GM21529 (cell line): ENCODE results near the gene AKIP1.
"Not testable (repeated sequence)": the region's sequence is repeated elsewhere in the genome, so short reads cannot be mapped to it uniquely, and the experiment has no call there.

Experiments used
- ATAC-seq: cut with Tn5 transposase; IDR thresholded peaks from one replicate; pipeline ENCODE4 v1.9.1; 2021; ENCODE audit not compliant: unreplicated experiment

The AKIP1 gene

GRCh38 chr11:8911029-8911823, at the start of gene AKIP1:
Gene AKIP1 (plus strand): TSS chr11:8911189. CDS start chr11:8911450, 261 bp downstream.
- ATAC-seq, result peak; percentile 80

- ATAC-seq, result no peak
Measured at GRCh38 chr11:8863838-8864237, 47.2 kb upstream of the AKIP1 start.

GRCh38 chr11:8865304-8865703, 45.7 kb upstream of the AKIP1 start:
- ATAC-seq, result no peak

- no peak for ATAC-seq
Measured at GRCh38 chr11:8867035-8867434, 44.0 kb upstream of the AKIP1 start.

- no peak for ATAC-seq
Measured at GRCh38 chr11:8867931-8868631, 42.9 kb upstream of the AKIP1 start.

GRCh38 chr11:8870411-8871170, 40.4 kb upstream of the AKIP1 start:
- no peak for ATAC-seq

GRCh38 chr11:8871171-8871775, 39.7 kb upstream of the AKIP1 start:
- no peak for ATAC-seq

- no peak for ATAC-seq
Measured at GRCh38 chr11:8871962-8872361, 39.0 kb upstream of the AKIP1 start.

- no peak for ATAC-seq
Measured at GRCh38 chr11:8873741-8874405, 37.1 kb upstream of the AKIP1 start.

GRCh38 chr11:8878771-8879170, 32.2 kb upstream of the AKIP1 start:
- ATAC-seq, result no peak

- not testable (repeated sequence) for ATAC-seq
Measured at GRCh38 chr11:8881585-8881984, 29.4 kb upstream of the AKIP1 start.

- no peak for ATAC-seq
Measured at GRCh38 chr11:8886322-8886721, 24.7 kb upstream of the AKIP1 start.

GRCh38 chr11:8891185-8891584, 19.8 kb upstream of the AKIP1 start:
- ATAC-seq, result not testable (repeated sequence)

GRCh38 chr11:8899119-8899753, 11.8 kb upstream of the AKIP1 start:
- no peak for ATAC-seq

- no peak for ATAC-seq
Measured at GRCh38 chr11:8905528-8906165, 5.3 kb upstream of the AKIP1 start.

GRCh38 chr11:8907116-8907515, 3.9 kb upstream of the AKIP1 start:
- no peak for ATAC-seq

- no peak for ATAC-seq
Measured at GRCh38 chr11:8908099-8908498, 2.9 kb upstream of the AKIP1 start.

- peak; percentile 19 for ATAC-seq
Measured at GRCh38 chr11:8910649-8911026, 351 bp upstream of the AKIP1 start.

- no peak for ATAC-seq
Measured at GRCh38 chr11:8913961-8914660, 3.1 kb downstream of the AKIP1 start.
